HepG2 (cell line): ENCODE results near the gene USP15. TPM values are rescaled to one million over a fixed set of nuclear protein-coding genes. Genes with fewer than 3 reads are reported as not detected.

Source experiments
- ATAC-seq: fragments of 200-7000 bp; cut with Tn5 transposase; 3 replicates; pipeline ENCODE4 v1.9.1; 2020; ENCODE audit warnings: mild to moderate bottlenecking, moderate library complexity
- BruUV-seq: library from RNA; stranded (reverse); fragments of 400-500 nt; replicated peaks from 2 replicates; lab custom pipeline; 2021; lab: Mats Ljungman, UMichigan
- CTCF ChIA-PET: fragments of 300-600 bp; formaldehyde crosslinking; extraction: SDS; loops from one replicate; lab custom pipeline; 2021; ENCODE audit warnings: low total read pairs, inconsistent platforms, low intra/inter-chr PET ratio; lab: Yijun Ruan, JAX
- POLR2A ChIA-PET: fragments of 350-600 bp; sonication (Branson Sonifier 250); formaldehyde crosslinking; loops from one replicate; lab custom pipeline; 2020; ENCODE audit warnings: antibody characterized with exemption, inconsistent platforms; lab: Yijun Ruan, JAX
- DNase-seq: peaks from one replicate; pipeline ENCODE4 v3.0.0-alpha.2; 2015; ENCODE audit warnings: low spot score
- FAIRE-seq: peaks from 3 replicates; lab custom pipeline; 2011; peaks lifted over from hg19 to GRCh38; lab: Jason Lieb, UNC
- H2AFZ ChIP-seq: one replicate; pipeline ENCODE4 v1.6.1; 2011; ENCODE audit warnings: low read length, inconsistent platforms
- H3K27ac ChIP-seq: fragments of 300-600 bp; 3 replicates; pipeline ENCODE4 v1.8.0; 2011; ENCODE audit warnings: mixed run types, mild to moderate bottlenecking, mixed read lengths, low read length, inconsistent platforms; ENCODE audit not compliant: insufficient read depth; ENCODE audit errors: extremely low read length
- H3K27me3 ChIP-seq, 2 experiments: fragments of 200-600 bp in 1 of 2; 2 replicates in 1 of 2; 3 replicates in 1 of 2; pipeline versions ENCODE4 v1.6.0 to v1.8.0; 2011; ENCODE audit warnings: low read length in 2 of 2, mild to moderate bottlenecking in 2 of 2, moderate library complexity in 2 of 2, inconsistent platforms in 1 of 2; ENCODE audit not compliant: insufficient read depth in 2 of 2, control insufficient read depth in 1 of 2
- H3K36me3 ChIP-seq, 2 experiments: fragments of 200-600 bp in 1 of 2; replicated peaks in 1 of 2; 2 replicates in 1 of 2; 3 replicates in 1 of 2; pipeline versions ENCODE4 v1.5.1 to v1.8.0; 2011; ENCODE audit warnings: low read length in 2 of 2, inconsistent platforms in 1 of 2; ENCODE audit not compliant: insufficient read depth in 2 of 2, control insufficient read depth in 1 of 2
- H3K4me1 ChIP-seq: 2 replicates; pipeline ENCODE4 v1.5.1; 2012; ENCODE audit warnings: low read length, inconsistent platforms; ENCODE audit not compliant: insufficient read depth
- H3K4me2 ChIP-seq: 2 replicates; pipeline ENCODE4 v1.6.0; 2011; ENCODE audit warnings: low read depth, low read length, inconsistent platforms
- H3K4me3 ChIP-seq, 3 experiments: fragments of 200-600 bp in 1 of 3; sonication (generic), shearing (Covaris generic) in 1 of 3; replicated peaks in 1 of 3; 2 replicates each; pipeline ENCODE4 v1.5.1; 2011 to 2016; ENCODE audit warnings: low read length in 3 of 3, inconsistent platforms in 2 of 3, low read depth in 2 of 3, mild to moderate bottlenecking in 2 of 3, control low read depth in 1 of 3, mixed read lengths in 1 of 3; ENCODE audit not compliant: insufficient read depth in 1 of 3
- H3K79me2 ChIP-seq: one replicate; pipeline ENCODE4 v1.6.1; 2011; ENCODE audit warnings: low read length, inconsistent platforms; ENCODE audit not compliant: insufficient read depth
- H3K9ac ChIP-seq: 2 replicates; pipeline ENCODE4 v1.6.0; 2011; ENCODE audit warnings: mild to moderate bottlenecking, low read depth, low read length, inconsistent platforms; ENCODE audit not compliant: insufficient read depth
- H3K9me3 ChIP-seq: 2 replicates; pipeline ENCODE4 v1.5.1; 2012; ENCODE audit warnings: mild to moderate bottlenecking, low read length
- H4K20me1 ChIP-seq: 2 replicates; pipeline ENCODE4 v1.6.0; 2011; ENCODE audit warnings: inconsistent platforms, mild to moderate bottlenecking, low read length, moderate library complexity; ENCODE audit not compliant: insufficient read depth
- ATAD3A ChIP-seq: sonication (generic); formaldehyde crosslinking; IDR thresholded peaks from 2 replicates; pipeline ENCODE4 v1.4.0; 2020; ENCODE audit warnings: missing genetic modification reagents
- GABPB1 ChIP-seq: IDR thresholded peaks from 2 replicates; pipeline ENCODE4 v1.6.1; 2016; ENCODE audit warnings: mild to moderate bottlenecking, missing genetic modification reagents, moderate library complexity, missing compliant biosample characterization
- HDAC6 ChIP-seq: fragments of 200-600 bp; sonication (generic); IDR thresholded peaks from 2 replicates; pipeline ENCODE4 v1.7.0; 2017; ENCODE audit warnings: mild to moderate bottlenecking, antibody characterized with exemption, low read length, low read depth
- HIVEP1 ChIP-seq: sonication (generic); formaldehyde crosslinking; IDR thresholded peaks from 2 replicates; pipeline ENCODE4 v1.4.0; 2020; ENCODE audit warnings: mild to moderate bottlenecking, missing genetic modification reagents
- HOMEZ ChIP-seq: IDR thresholded peaks from 2 replicates; pipeline ENCODE4 v1.6.1; 2016; ENCODE audit warnings: low read depth
- JUND ChIP-seq: sonication (generic); formaldehyde crosslinking; IDR thresholded peaks from 2 replicates; pipeline ENCODE4 v1.8.0; 2022; ENCODE audit warnings: mild to moderate bottlenecking, missing genetic modification reagents
- MBD4 ChIP-seq: IDR thresholded peaks from 2 replicates; pipeline ENCODE4 v1.6.1; 2012; ENCODE audit warnings: low read length, inconsistent platforms, borderline replicate concordance
- RFX1 ChIP-seq: fragments of 450-650 bp; IDR thresholded peaks from 2 replicates; pipeline ENCODE4 v1.6.1; 2017
- SIN3B ChIP-seq: fragments of 150-350 bp; IDR thresholded peaks from 2 replicates; pipeline ENCODE4 v1.6.1; 2014; ENCODE audit warnings: low read length
- SKIL ChIP-seq: sonication (generic); formaldehyde crosslinking; IDR thresholded peaks from 2 replicates; pipeline ENCODE4 v1.8.0; 2022; ENCODE audit warnings: missing genetic modification reagents, mild to moderate bottlenecking, moderate library complexity, borderline replicate concordance
- ZNF383 ChIP-seq: sonication (generic); formaldehyde crosslinking; IDR thresholded peaks from 2 replicates; pipeline ENCODE4 v1.4.0; 2020; ENCODE audit warnings: missing genetic modification reagents, mild to moderate bottlenecking, borderline replicate concordance
- ZNF644 ChIP-seq: IDR thresholded peaks from 2 replicates; pipeline ENCODE4 v1.6.1; 2016; ENCODE audit warnings: low read depth
- ZNF687 ChIP-seq: sonication (generic); formaldehyde crosslinking; IDR thresholded peaks from 2 replicates; pipeline ENCODE4 v1.5.1; 2020; ENCODE audit warnings: mild to moderate bottlenecking, missing genetic modification reagents, moderate library complexity
- ZNF710 ChIP-seq: sonication (generic); formaldehyde crosslinking; IDR thresholded peaks from 2 replicates; pipeline ENCODE4 v1.5.0; 2020; ENCODE audit warnings: mild to moderate bottlenecking, missing genetic modification reagents, borderline replicate concordance
- ZNF749 ChIP-seq: sonication (generic); formaldehyde crosslinking; IDR thresholded peaks from 2 replicates; pipeline ENCODE4 v1.8.0; 2022; ENCODE audit warnings: mild to moderate bottlenecking, missing genetic modification reagents, moderate library complexity, borderline replicate concordance
- WGBS: methylation state at CpG from one replicate; pipeline ENCODE4 v1.1.6; 2017; ENCODE audit warnings: low lambda C conversion rate; 5-methylcytosine and 5-hydroxymethylcytosine counted together
- in situ Hi-C: cut with HindIII; loops from 2 replicates; pipeline ENCODE4 v1.10.0; 2017; ENCODE audit warnings: low pct_unique_long_range_greater_than_20kb; ENCODE audit not compliant: extremely low pct_ligation_motif_present
- intact Hi-C: fragments of 100-400 bp; cut with micrococcal nuclease; formaldehyde crosslinking; loops from one replicate; pipeline ENCODE4 v1.10.0; 2022; ENCODE audit not compliant: unreplicated experiment
- polyA plus RNA-seq, 8 experiments: library from polyadenylated mRNA; depleted of rRNA in 3 of 8; stranded (reverse) in 7 of 8; unstranded in 1 of 8; fragments of >200 nt; fragmentation: Illumina TruSeq in 4 of 8; extraction: Trizol in 4 of 8; gene quantifications; 2 replicates each; pipeline versions ENCODE4 v1.2.1 to v1.2.3, GENCODE V29; 2011 to 2016; ENCODE audit warnings: low read depth in 4 of 8, missing spikeins in 1 of 8, mixed read lengths in 1 of 8; ENCODE audit not compliant: insufficient read depth in 1 of 8
- total RNA-seq, 5 experiments: library from RNA; depleted of rRNA; stranded (reverse); fragments of >200 nt; fragmentation: Illumina TruSeq; extraction: Trizol; gene quantifications; 2 replicates each; pipeline ENCODE4 v1.2.3, GENCODE V29; 2016; ENCODE audit warnings: low read depth in 1 of 5

Gene USP15
- total and polyA plus RNA-seq, 2 of the 13 experiments (the other 11 are each of a cell fraction or from before 2014, with no cell fraction given), result 17.3 to 51.7 TPM

GRCh38 chr12:62301080-62301798 is 41.0 kb downstream of the USP15 start:
- Histone ChIP-seq H3K4me1 (no peaks in the 10 kb centered on the region), H3K4me2 (no peak overlapping the region), H3K27ac (no peak overlapping the region), H3K36me3 (peaks cover 3 to 36% of the 10 kb centered on the region in 2 experiments; a peak in 3 of 5 replicates), H3K79me2 (no peaks in the 10 kb centered on the region), H3K4me3 (no peak overlapping the region), H3K27me3 (no peaks in the 10 kb centered on the region), H4K20me1 (no peaks in the 10 kb centered on the region), H3K9me3 (no peaks in the 10 kb centered on the region), H2AFZ (no peak overlapping the region), H3K9ac (no peak overlapping the region)
- TF ChIP-seq MBD4, result no peak
- no peak for TF ChIP-seq HDAC6
- TF ChIP-seq ZNF644 (CRISPR knock-in tag), result no peak
- no peak for TF ChIP-seq SIN3B
- no peak for TF ChIP-seq RFX1
- no peak for TF ChIP-seq ZNF710 (CRISPR knock-in tag)
- TF ChIP-seq ZNF749, result no peak
- no peak for TF ChIP-seq GABPB1
- TF ChIP-seq ATAD3A, result no peak
- TF ChIP-seq HOMEZ (CRISPR knock-in tag), result no peak
- TF ChIP-seq HIVEP1 (CRISPR knock-in tag), result no peak
- TF ChIP-seq ZNF687, result no peak
- no peak for TF ChIP-seq JUND
- no peak for TF ChIP-seq SKIL (CRISPR knock-in tag)
- no peak for TF ChIP-seq ZNF383 (CRISPR knock-in tag)
- 96% methylated on average over 6 of the region's 6 CpGs for WGBS
- no peak for ATAC-seq
- intact Hi-C loops (no loop called here), in situ Hi-C loops (no loop called here)
- BruUV-seq, result no TSS peak
- ChIA-PET CTCF (no interaction called here), POLR2A (no interaction called here)
- DNase-seq, result no peak
- FAIRE-seq, result no peak
